Rectal smooth muscle tissue (tissue), 1 donor: ENCODE data around the gene SMTNL1.
A peak's percentile ranks its signal among the peaks of the same experiment; 100 is the strongest.

Source experiments
- H3K27ac ChIP-seq: one replicate; pipeline ENCODE4 v1.7.0; 2013; ENCODE audit warnings: low read depth, low read length, inconsistent platforms
- H3K27me3 ChIP-seq: one replicate; pipeline ENCODE4 v1.7.0; 2013; ENCODE audit warnings: low read length; ENCODE audit not compliant: control insufficient read depth, insufficient read depth
- H3K36me3 ChIP-seq: one replicate; pipeline ENCODE4 v1.7.0; 2013; ENCODE audit warnings: low read length; ENCODE audit not compliant: control insufficient read depth, insufficient read depth
- H3K4me1 ChIP-seq: one replicate; pipeline ENCODE4 v1.7.0; 2013; ENCODE audit warnings: low read length; ENCODE audit not compliant: control insufficient read depth, insufficient read depth
- H3K4me3 ChIP-seq: one replicate; pipeline ENCODE4 v1.7.0; 2013; ENCODE audit warnings: low read length
- H3K9ac ChIP-seq: one replicate; pipeline ENCODE4 v1.7.0; 2013; ENCODE audit warnings: low read length

Gene SMTNL1

DNA sequence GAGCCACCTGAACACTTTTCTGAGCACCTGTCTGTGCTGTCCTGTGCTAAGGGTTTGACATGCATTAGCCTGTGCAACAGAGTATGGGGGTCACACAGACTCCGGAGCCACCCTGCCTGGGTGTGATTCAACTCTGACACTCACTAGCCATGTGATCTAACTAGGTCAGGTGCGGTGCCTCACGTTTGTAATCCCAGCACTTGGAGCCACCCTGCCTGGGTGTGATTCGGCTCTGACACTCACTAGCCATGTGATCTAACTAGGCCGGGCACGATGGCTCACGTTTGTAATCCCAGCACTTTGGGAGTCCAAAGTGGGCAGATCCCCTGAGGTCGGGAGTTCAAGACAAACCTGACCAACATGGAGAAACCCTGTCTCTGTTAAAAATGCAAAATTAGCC is 18.6 kb downstream of the SMTNL1 start:
- no peak overlapping the region for H3K27ac ChIP-seq
- no peaks in the 10 kb centered on the region for H3K27me3 ChIP-seq
- no peak overlapping the region for H3K4me3 ChIP-seq
- H3K36me3 ChIP-seq, result peaks cover 31% of the 10 kb centered on the region
- H3K4me1 ChIP-seq, result no peaks in the 10 kb centered on the region
- no peak overlapping the region for H3K9ac ChIP-seq

DNA sequence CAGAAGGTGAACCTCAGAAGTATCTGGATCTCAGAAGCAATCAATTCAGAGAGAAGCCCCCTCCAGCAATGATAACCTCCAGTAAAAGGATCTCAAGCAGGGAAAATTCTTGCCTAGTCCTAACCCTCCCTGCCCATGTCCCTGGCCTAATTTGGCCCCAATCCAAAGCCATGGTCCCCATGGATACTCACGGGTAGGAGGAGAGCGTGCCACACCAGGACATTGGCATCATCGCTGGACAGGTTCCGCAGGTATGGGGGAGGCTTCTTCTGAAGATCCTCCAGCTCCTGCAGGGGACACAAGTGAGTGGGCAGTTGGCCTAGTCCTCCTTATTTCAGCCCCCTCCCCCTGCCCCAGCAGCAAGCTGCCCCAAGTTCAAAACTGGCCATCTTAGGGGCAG is 22.8 kb downstream of the SMTNL1 start:
- Histone ChIP-seq H3K27me3 (no peaks in the 10 kb centered on the region), H3K36me3 (peaks cover 11% of the 10 kb centered on the region)

GRCh38 chr11:57562596-57562995 is 25.2 kb downstream of the SMTNL1 start:
- Histone ChIP-seq H3K27ac (no peak overlapping the region), H3K4me3 (no peak overlapping the region), H3K9ac (no peak overlapping the region), H3K4me1 (peaks cover 11% of the 10 kb centered on the region), H3K36me3 (peaks cover 7% of the 10 kb centered on the region), H3K27me3 (no peaks in the 10 kb centered on the region)

More for the DNA sequence above, 22.8 kb downstream of the SMTNL1 start:
- H3K27ac ChIP-seq, result no peak overlapping the region
- no peak overlapping the region for H3K4me3 ChIP-seq
- H3K9ac ChIP-seq, result no peak overlapping the region
- H3K4me1 ChIP-seq, result no peaks in the 10 kb centered on the region

GRCh38 chr11:57566005-57566904 is 28.9 kb downstream of the SMTNL1 start:
- no peaks in the 10 kb centered on the region for H3K27me3 ChIP-seq
- H3K27ac ChIP-seq, result peak overlapping the region; percentile 75
- H3K4me1 ChIP-seq, result peaks cover 14% of the 10 kb centered on the region
- no peaks in the 10 kb centered on the region for H3K36me3 ChIP-seq
- no peak overlapping the region for H3K9ac ChIP-seq
- H3K4me3 ChIP-seq, result peak overlapping the region; percentile 96

DNA sequence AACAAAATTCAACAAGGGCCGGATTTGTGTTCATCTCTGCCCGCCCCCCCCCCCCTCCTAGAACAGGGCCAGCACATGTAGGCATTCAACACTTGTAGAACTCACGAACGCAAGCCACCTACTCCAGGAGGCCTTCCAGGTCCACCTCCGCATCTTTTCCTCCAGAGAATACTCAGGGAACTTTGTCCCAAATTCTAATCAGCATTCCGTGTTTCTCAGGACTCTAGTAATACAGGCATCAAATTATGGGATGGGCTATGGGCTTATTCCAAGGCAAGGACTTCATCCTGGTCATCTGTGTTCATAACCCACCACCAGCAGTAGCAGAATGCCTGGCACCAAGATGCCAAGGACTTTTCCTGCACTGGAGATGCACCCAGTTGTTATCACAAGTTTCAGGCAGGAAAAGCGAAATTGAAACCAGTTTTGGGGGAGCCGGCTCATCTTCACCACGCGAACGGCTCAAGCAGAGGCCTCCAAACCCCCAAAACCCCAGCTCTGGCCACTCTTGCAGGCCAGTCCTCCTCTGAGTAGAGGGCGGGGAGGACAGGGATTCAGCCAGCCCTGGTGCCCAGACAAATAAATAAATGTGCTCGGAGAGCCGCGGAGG is 29.6 kb downstream of the SMTNL1 start:
- peak overlapping the region; percentile 73 for H3K9ac ChIP-seq
- peak overlapping the region; percentile 75 for H3K27ac ChIP-seq
- H3K36me3 ChIP-seq, result no peaks in the 10 kb centered on the region
- no peaks in the 10 kb centered on the region for H3K27me3 ChIP-seq
- peak overlapping the region; percentile 96 for H3K4me3 ChIP-seq
- peaks cover 14% of the 10 kb centered on the region for H3K4me1 ChIP-seq

- H3K27me3 ChIP-seq, result no peaks in the 10 kb centered on the region
- H3K9ac ChIP-seq, result peak within 1 kb of the TSS; percentile 73
- peaks cover 14% of the 10 kb centered on the region for H3K4me1 ChIP-seq
- no peaks in the 10 kb centered on the region for H3K36me3 ChIP-seq
- H3K27ac ChIP-seq, result peak within 1 kb of the TSS; percentile 77
- H3K4me3 ChIP-seq, result peak within 1 kb of the TSS; percentile 96
Measured at GRCh38 chr11:57567515-57568329, 30.3 kb downstream of the SMTNL1 start, which contains the start of gene UBE2L6. UBE2L6 (minus strand) TSS chr11:57567672; CDS start chr11:57567611, 61 bp downstream.

- peaks cover 14% of the 10 kb centered on the region for H3K4me1 ChIP-seq
- peak overlapping the region; percentile 77 for H3K27ac ChIP-seq
- no peaks in the 10 kb centered on the region for H3K36me3 ChIP-seq
- H3K9ac ChIP-seq, result peak overlapping the region; percentile 32
- peak overlapping the region; percentile 96 for H3K4me3 ChIP-seq
- H3K27me3 ChIP-seq, result no peaks in the 10 kb centered on the region
Measured at GRCh38 chr11:57568330-57568766, 31.0 kb downstream of the SMTNL1 start.

- no peak overlapping the region for H3K9ac ChIP-seq
- H3K4me3 ChIP-seq, result no peak overlapping the region
- H3K27me3 ChIP-seq, result no peaks in the 10 kb centered on the region
- no peaks in the 10 kb centered on the region for H3K36me3 ChIP-seq
- H3K4me1 ChIP-seq, result peaks cover 5% of the 10 kb centered on the region
- H3K27ac ChIP-seq, result no peak overlapping the region
Measured at GRCh38 chr11:57571606-57572005, 34.2 kb downstream of the SMTNL1 start.

- Histone ChIP-seq H3K9ac (no peak overlapping the region), H3K27me3 (no peaks in the 10 kb centered on the region), H3K27ac (no peak overlapping the region), H3K4me1 (no peaks in the 10 kb centered on the region), H3K36me3 (no peaks in the 10 kb centered on the region), H3K4me3 (no peak overlapping the region)
Measured at GRCh38 chr11:57574061-57574460, 36.7 kb downstream of the SMTNL1 start.

DNA sequence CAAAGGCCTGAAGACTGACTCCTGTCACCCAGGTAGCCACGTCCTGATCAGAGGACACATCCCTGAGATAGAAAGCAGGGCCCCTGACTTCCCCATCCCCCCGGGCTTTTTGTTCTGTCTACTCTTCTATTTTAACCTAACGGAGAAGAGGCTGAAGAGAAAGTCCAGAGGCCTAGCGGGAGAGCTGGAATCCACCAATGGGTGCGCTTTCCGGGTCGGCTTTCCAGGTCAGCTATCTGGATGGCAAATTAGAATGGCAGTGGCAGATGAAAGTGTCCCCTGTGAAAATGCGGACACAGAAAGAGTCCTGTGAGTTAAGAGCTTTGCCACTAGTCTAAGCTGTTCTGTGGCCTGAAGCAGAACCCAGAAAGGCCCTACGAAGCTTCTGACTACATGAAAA is 46.9 kb downstream of the SMTNL1 start:
- no peaks in the 10 kb centered on the region for H3K27me3 ChIP-seq
- H3K4me3 ChIP-seq, result no peak overlapping the region
- no peak overlapping the region for H3K27ac ChIP-seq
- H3K36me3 ChIP-seq, result no peaks in the 10 kb centered on the region
- no peak overlapping the region for H3K9ac ChIP-seq
- no peaks in the 10 kb centered on the region for H3K4me1 ChIP-seq

DNA sequence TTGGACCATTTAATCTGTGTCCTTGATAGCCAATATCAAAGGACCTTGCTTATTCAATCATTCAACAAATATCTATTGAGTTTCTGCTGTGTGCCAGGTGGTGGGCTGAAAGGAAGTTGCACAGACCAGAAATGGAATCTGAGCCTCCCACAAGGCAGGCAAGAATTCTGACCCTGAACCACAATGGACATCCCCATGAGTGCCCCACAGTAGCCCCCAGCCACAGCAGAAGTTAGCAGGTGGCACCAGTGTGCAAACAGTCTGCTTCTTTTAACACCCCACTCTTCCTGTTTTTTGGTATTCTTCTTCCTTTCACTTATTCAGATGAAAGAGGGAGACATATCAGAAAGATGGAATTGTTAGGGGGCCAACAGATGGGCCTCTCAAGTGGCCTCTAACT is 47.9 kb downstream of the SMTNL1 start:
- Histone ChIP-seq H3K36me3 (no peaks in the 10 kb centered on the region), H3K4me3 (no peak overlapping the region), H3K4me1 (no peaks in the 10 kb centered on the region), H3K9ac (no peak overlapping the region), H3K27ac (no peak overlapping the region), H3K27me3 (no peaks in the 10 kb centered on the region)

DNA sequence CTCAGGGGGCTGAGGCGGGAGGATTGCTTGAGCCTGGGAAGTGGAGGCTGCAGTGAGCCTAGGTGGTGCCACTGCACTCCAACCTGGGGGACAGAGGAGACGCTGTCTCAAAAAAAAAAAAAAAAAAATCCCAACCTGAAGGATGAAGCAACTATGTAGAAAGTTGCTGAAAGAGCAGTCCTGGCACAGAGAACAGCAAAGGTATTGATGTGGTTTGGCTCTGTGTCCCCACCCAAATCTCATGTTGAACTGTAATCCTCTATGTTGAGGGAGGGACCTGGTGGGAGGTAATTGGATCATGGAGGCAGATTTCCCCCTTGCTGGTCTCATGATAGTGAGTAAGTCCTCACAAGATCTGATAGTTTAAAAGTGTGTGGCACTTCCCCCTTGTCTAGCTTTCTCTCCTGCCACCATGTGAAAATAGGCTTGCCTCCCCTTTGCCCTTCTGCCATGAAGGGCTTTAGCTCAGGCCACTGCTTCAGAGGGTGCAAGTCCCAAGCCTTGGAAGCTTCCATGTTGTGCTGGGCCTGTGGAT is 49.4 kb downstream of the SMTNL1 start:
- no peaks in the 10 kb centered on the region for H3K36me3 ChIP-seq
- no peak overlapping the region for H3K4me3 ChIP-seq
- no peak overlapping the region for H3K9ac ChIP-seq
- H3K27me3 ChIP-seq, result no peaks in the 10 kb centered on the region
- no peak overlapping the region for H3K27ac ChIP-seq
- H3K4me1 ChIP-seq, result no peaks in the 10 kb centered on the region
